K562 (cell line): ENCODE measurements around the gene LRRC10. TPM values are rescaled to one million over a fixed set of nuclear protein-coding genes. Genes with fewer than 3 reads are reported as not detected.

ENCODE experiments used
- ATAC-seq: fragments of 200-7000 bp; cut with Tn5 transposase; 3 replicates; pipeline ENCODE4 v1.9.1; 2020; ENCODE audit warnings: moderate library complexity
- BruUV-seq: library from RNA; stranded (reverse); fragments of 400-500 nt; replicated peaks from 2 replicates; lab custom pipeline; 2021; lab: Mats Ljungman, UMichigan
- CTCF ChIA-PET: fragments of 300-600 bp; formaldehyde crosslinking; extraction: SDS; loops from one replicate; lab custom pipeline; 2021; ENCODE audit warnings: low intra/inter-chr PET ratio; lab: Yijun Ruan, JAX
- POLR2A ChIA-PET: fragments of 300-600, 350-650 bp; sonication (Branson Sonifier 250); formaldehyde crosslinking; extraction: SDS; loops from one replicate; lab custom pipeline; 2021; ENCODE audit warnings: antibody characterized with exemption, inconsistent platforms; lab: Yijun Ruan, JAX
- DNase-seq, 4 experiments: peaks; one replicate each; pipeline versions ENCODE4 v3.0.0 to v3.0.0-alpha.2; 2011 to 2018; ENCODE audit warnings: low spot score in 3 of 4, mixed read lengths in 3 of 4; ENCODE audit errors: extremely low read depth in 1 of 4
- FAIRE-seq: peaks from 2 replicates; lab custom pipeline; 2011; peaks lifted over from hg19 to GRCh38; lab: Jason Lieb, UNC
- H2AFZ ChIP-seq: 2 replicates; pipeline ENCODE4 v1.6.0; 2011; ENCODE audit warnings: low read depth, low read length, control low read depth, inconsistent platforms
- H3K27ac ChIP-seq: fragments of 200-600 bp; 3 replicates; pipeline ENCODE4 v1.8.0; 2011; ENCODE audit warnings: low read depth, mild to moderate bottlenecking, control low read depth, inconsistent platforms, low read length, moderate library complexity, mixed read lengths; ENCODE audit errors: extremely low read depth
- H3K27me3 ChIP-seq, 2 experiments: fragments of 300-600 bp in 1 of 2; 2 replicates in 1 of 2; 3 replicates in 1 of 2; pipeline versions ENCODE4 v1.6.0 to v1.8.0; 2011; ENCODE audit warnings: inconsistent platforms in 2 of 2, low read length in 2 of 2, mild to moderate bottlenecking in 1 of 2, mixed read lengths in 1 of 2, moderate library complexity in 1 of 2; ENCODE audit not compliant: control insufficient read depth in 2 of 2, insufficient read depth in 2 of 2
- H3K36me3 ChIP-seq: fragments of 300-600 bp; 3 replicates; pipeline ENCODE4 v1.8.0; 2011; ENCODE audit warnings: mild to moderate bottlenecking, low read length, inconsistent platforms; ENCODE audit not compliant: control insufficient read depth, insufficient read depth
- H3K4me1 ChIP-seq, 2 experiments: fragments of 200-600 bp in 1 of 2; replicated peaks in 1 of 2; 2 replicates in 1 of 2; 3 replicates in 1 of 2; pipeline versions ENCODE4 v1.5.1 to v1.8.0; 2011; ENCODE audit warnings: inconsistent platforms in 2 of 2, low read length in 2 of 2, mild to moderate bottlenecking in 1 of 2, mixed read lengths in 1 of 2, moderate library complexity in 1 of 2; ENCODE audit not compliant: control insufficient read depth in 2 of 2, insufficient read depth in 2 of 2
- H3K4me2 ChIP-seq: 2 replicates; pipeline ENCODE4 v1.6.1; 2011; ENCODE audit warnings: low read length, control low read depth, inconsistent platforms, mixed read lengths; ENCODE audit not compliant: insufficient read depth
- H3K4me3 ChIP-seq: fragments of 200-600 bp; sonication (generic), shearing (Covaris generic); 2 replicates; pipeline ENCODE4 v1.5.1; 2016; ENCODE audit warnings: control low read depth, inconsistent platforms
- H3K79me2 ChIP-seq: fragments of 200-600 bp; 3 replicates; pipeline ENCODE4 v1.8.0; 2011; ENCODE audit warnings: low read length, inconsistent platforms; ENCODE audit not compliant: control insufficient read depth, insufficient read depth
- H3K9ac ChIP-seq, 2 experiments: 2 replicates each; pipeline versions ENCODE4 v1.6.0 to v1.6.1; 2011; ENCODE audit warnings: low read depth in 2 of 2, low read length in 2 of 2, control low read depth in 1 of 2, inconsistent platforms in 1 of 2, mild to moderate bottlenecking in 1 of 2, mixed read lengths in 1 of 2; ENCODE audit not compliant: insufficient read depth in 1 of 2
- H3K9me1 ChIP-seq: one replicate; pipeline ENCODE4 v1.6.0; 2011; ENCODE audit warnings: inconsistent platforms, mild to moderate bottlenecking, low read length, moderate library complexity; ENCODE audit not compliant: control insufficient read depth, insufficient read depth
- H3K9me3 ChIP-seq: replicated peaks from 2 replicates; pipeline ENCODE4 v1.5.1; 2011; ENCODE audit warnings: low read depth, low read length, inconsistent platforms; ENCODE audit not compliant: control insufficient read depth, insufficient read depth
- H4K20me1 ChIP-seq: replicated peaks from 2 replicates; pipeline ENCODE4 v1.6.1; 2011; ENCODE audit warnings: low read length, inconsistent platforms, mixed read lengths; ENCODE audit not compliant: control insufficient read depth, insufficient read depth
- ARID1B ChIP-seq: fragments of 450-650 bp; IDR thresholded peaks from 2 replicates; pipeline ENCODE4 v1.6.1; 2016; ENCODE audit warnings: antibody characterized with exemption, mild to moderate bottlenecking, inconsistent platforms
- CBFA2T3 ChIP-seq: fragments of 450-650 bp; IDR thresholded peaks from 2 replicates; pipeline ENCODE4 v1.6.1; 2017
- EP300 ChIP-seq: IDR thresholded peaks from 2 replicates; pipeline ENCODE4 v1.6.1; 2012; ENCODE audit warnings: low read length, improper control_type of control experiment
- KDM1A ChIP-seq, 2 experiments: fragments of 450-650 bp; IDR thresholded peaks; 2 replicates each; pipeline ENCODE4 v1.6.1; 2016; ENCODE audit warnings: mild to moderate bottlenecking in 2 of 2
- KDM5B ChIP-seq: fragments of 200-600 bp; sonication (generic); IDR thresholded peaks from 2 replicates; pipeline ENCODE4 v1.6.1; 2012; ENCODE audit warnings: low read depth, mild to moderate bottlenecking, moderate library complexity, low read length, control low read depth, inconsistent platforms; ENCODE audit not compliant: insufficient replicate concordance
- MEIS2 ChIP-seq: fragments of 450-650 bp; IDR thresholded peaks from 2 replicates; pipeline ENCODE4 v1.6.1; 2014; ENCODE audit warnings: mild to moderate bottlenecking; ENCODE audit not compliant: partially characterized antibody
- RAD51 ChIP-seq: fragments of 450-650 bp; IDR thresholded peaks from 2 replicates; pipeline ENCODE4 v1.7.1; 2016; ENCODE audit warnings: low read depth, mild to moderate bottlenecking, borderline replicate concordance
- SMARCA4 ChIP-seq: fragments of 450-650 bp; IDR thresholded peaks from 2 replicates; pipeline ENCODE4 v1.6.1; 2016
- ZNF354B ChIP-seq: fragments of 250-450 bp; sonication (Bioruptor Pico); IDR thresholded peaks from 2 replicates; pipeline ENCODE4 v1.4.0; 2020
- WGBS: fragments of 100-300 bp; shearing (Covaris generic); methylation state at CpG from one replicate; pipeline ENCODE4 v1.1.6; 2016; ENCODE audit warnings: low coverage, mixed read lengths; ENCODE audit not compliant: insufficient coverage; ENCODE audit errors: missing lambda C conversion rate; 5-methylcytosine and 5-hydroxymethylcytosine counted together
- in situ Hi-C: fragments of 300-500 bp; cut with MboI; formaldehyde crosslinking; loops from 4 replicates; pipeline ENCODE4 v1.15.0; 2018; ENCODE audit warnings: inconsistent platforms, mixed read lengths
- intact Hi-C: fragments of 100-400 bp; cut with micrococcal nuclease; formaldehyde crosslinking; loops from 2 replicates; pipeline ENCODE4 v1.14.2; 2022
- polyA plus RNA-seq, 8 experiments: library from polyadenylated mRNA; depleted of rRNA in 4 of 8; stranded (reverse) in 5 of 8; unstranded in 3 of 8; fragments of >200 nt; fragmentation: Nextera tagmentation in 2 of 8; fragmentation: Illumina TruSeq in 1 of 8; extraction: Ambion mirVana in 2 of 8; extraction: Trizol in 1 of 8; gene quantifications; 2 replicates each; pipeline versions ENCODE4 v1.2.1 to v1.2.3, GENCODE V29; 2011 to 2014; ENCODE audit warnings: inconsistent platforms in 1 of 8, missing spikeins in 1 of 8
- total RNA-seq, 7 experiments: library from RNA; depleted of rRNA in 6 of 7; stranded (reverse); fragments of >200 nt in 6 of 7; fragmentation: Illumina TruSeq in 2 of 7; extraction: Trizol in 2 of 7; gene quantifications; 2 replicates each; pipeline versions ENCODE4 v1.2.1 to v1.2.3, GENCODE V29; 2011 to 2021; ENCODE audit warnings: low replicate concordance in 1 of 7
- TF ChIP-seq, protein P1 (sequence below): fragments of 450-650 bp; IDR thresholded peaks from 2 replicates; pipeline ENCODE4 v1.6.1; 2016; ENCODE audit warnings: low read depth
- TF ChIP-seq, protein P2 (sequence below): fragments of 450-650 bp; IDR thresholded peaks from 2 replicates; pipeline ENCODE4 v1.6.1; 2016

LRRC10 gene
- total and polyA plus RNA-seq, 9 of the 15 experiments (the other 6 are each of a cell fraction or from before 2014, with no cell fraction given), result 0.09 TPM; not detected in 8

DNA sequence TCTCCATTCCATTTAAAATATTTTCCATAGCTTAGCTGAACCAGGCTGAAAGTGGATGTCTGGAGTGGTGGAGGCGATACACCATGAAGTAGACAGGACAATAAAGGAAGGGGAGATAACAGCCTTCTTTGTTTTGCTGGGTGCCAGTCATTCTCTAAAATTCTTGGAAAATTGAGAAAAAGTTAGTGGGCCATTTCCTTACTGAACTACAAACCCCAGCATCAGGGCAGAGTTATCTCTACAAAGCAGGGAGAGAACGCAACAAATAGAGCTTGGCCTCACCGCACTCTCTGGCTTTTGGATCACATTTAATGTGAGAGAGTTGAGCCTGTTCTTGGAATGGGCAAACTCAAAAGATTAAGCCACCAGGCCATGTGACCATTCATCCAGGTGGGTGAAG lies 41.2 kb upstream of the LRRC10 start:
- H4K20me1 ChIP-seq, result no peaks in the 10 kb centered on the region
- WGBS, result 9% methylated on average over 3 of the region's 3 CpGs
- H3K36me3 ChIP-seq, result no peaks in the 10 kb centered on the region
- H3K4me3 ChIP-seq, result no peak overlapping the region
- in situ Hi-C loops (no loop called here), intact Hi-C loops (no loop called here)
- H3K9ac ChIP-seq, result peak overlapping the region in 1 of 2 experiments; percentile 37; a peak in 1 of 4 replicates
- peaks cover 7 to 20% of the 10 kb centered on the region in 2 experiments; a peak in 4 of 5 replicates for H3K4me1 ChIP-seq
- H2AFZ ChIP-seq, result peak overlapping the region; percentile 76
- peak overlapping the region; percentile 9 for H3K4me2 ChIP-seq
- H3K27me3 ChIP-seq, result no peaks in the 10 kb centered on the region
- peak; percentile 80 for FAIRE-seq
- H3K27ac ChIP-seq, result peak overlapping the region; percentile 23
- CTCF ChIA-PET, result no interaction called here
- peak; percentile 77 for ATAC-seq
- no peaks in the 10 kb centered on the region for H3K9me3 ChIP-seq
- no peaks in the 10 kb centered on the region for H3K79me2 ChIP-seq
- POLR2A ChIA-PET, result no interaction called here
- no peaks in the 10 kb centered on the region for H3K9me1 ChIP-seq
- no TSS peak for BruUV-seq
- peak in 2 of 4 experiments; percentile 42 to 76 for DNase-seq
- TF ChIP-seq CBFA2T3 (peak; percentile 74), EP300 (peak; percentile 27; the same call in 1 of the 2 replicates), RAD51 (no peak; the same call in 1 of the 2 replicates), KDM5B (no peak), ARID1B (peak; percentile 82; the same call in 1 of the 2 replicates), ZNF354B (CRISPR knock-in tag) (no peak), KDM1A (IDR thresholded peaks at IDR 0.05) (peak in 1 of 2 experiments; percentile 39; a peak in 1 of 4 replicates), MEIS2 (peak; percentile 58), SMARCA4 (peak; percentile 73)
- TF ChIP-seq, protein P1, sequence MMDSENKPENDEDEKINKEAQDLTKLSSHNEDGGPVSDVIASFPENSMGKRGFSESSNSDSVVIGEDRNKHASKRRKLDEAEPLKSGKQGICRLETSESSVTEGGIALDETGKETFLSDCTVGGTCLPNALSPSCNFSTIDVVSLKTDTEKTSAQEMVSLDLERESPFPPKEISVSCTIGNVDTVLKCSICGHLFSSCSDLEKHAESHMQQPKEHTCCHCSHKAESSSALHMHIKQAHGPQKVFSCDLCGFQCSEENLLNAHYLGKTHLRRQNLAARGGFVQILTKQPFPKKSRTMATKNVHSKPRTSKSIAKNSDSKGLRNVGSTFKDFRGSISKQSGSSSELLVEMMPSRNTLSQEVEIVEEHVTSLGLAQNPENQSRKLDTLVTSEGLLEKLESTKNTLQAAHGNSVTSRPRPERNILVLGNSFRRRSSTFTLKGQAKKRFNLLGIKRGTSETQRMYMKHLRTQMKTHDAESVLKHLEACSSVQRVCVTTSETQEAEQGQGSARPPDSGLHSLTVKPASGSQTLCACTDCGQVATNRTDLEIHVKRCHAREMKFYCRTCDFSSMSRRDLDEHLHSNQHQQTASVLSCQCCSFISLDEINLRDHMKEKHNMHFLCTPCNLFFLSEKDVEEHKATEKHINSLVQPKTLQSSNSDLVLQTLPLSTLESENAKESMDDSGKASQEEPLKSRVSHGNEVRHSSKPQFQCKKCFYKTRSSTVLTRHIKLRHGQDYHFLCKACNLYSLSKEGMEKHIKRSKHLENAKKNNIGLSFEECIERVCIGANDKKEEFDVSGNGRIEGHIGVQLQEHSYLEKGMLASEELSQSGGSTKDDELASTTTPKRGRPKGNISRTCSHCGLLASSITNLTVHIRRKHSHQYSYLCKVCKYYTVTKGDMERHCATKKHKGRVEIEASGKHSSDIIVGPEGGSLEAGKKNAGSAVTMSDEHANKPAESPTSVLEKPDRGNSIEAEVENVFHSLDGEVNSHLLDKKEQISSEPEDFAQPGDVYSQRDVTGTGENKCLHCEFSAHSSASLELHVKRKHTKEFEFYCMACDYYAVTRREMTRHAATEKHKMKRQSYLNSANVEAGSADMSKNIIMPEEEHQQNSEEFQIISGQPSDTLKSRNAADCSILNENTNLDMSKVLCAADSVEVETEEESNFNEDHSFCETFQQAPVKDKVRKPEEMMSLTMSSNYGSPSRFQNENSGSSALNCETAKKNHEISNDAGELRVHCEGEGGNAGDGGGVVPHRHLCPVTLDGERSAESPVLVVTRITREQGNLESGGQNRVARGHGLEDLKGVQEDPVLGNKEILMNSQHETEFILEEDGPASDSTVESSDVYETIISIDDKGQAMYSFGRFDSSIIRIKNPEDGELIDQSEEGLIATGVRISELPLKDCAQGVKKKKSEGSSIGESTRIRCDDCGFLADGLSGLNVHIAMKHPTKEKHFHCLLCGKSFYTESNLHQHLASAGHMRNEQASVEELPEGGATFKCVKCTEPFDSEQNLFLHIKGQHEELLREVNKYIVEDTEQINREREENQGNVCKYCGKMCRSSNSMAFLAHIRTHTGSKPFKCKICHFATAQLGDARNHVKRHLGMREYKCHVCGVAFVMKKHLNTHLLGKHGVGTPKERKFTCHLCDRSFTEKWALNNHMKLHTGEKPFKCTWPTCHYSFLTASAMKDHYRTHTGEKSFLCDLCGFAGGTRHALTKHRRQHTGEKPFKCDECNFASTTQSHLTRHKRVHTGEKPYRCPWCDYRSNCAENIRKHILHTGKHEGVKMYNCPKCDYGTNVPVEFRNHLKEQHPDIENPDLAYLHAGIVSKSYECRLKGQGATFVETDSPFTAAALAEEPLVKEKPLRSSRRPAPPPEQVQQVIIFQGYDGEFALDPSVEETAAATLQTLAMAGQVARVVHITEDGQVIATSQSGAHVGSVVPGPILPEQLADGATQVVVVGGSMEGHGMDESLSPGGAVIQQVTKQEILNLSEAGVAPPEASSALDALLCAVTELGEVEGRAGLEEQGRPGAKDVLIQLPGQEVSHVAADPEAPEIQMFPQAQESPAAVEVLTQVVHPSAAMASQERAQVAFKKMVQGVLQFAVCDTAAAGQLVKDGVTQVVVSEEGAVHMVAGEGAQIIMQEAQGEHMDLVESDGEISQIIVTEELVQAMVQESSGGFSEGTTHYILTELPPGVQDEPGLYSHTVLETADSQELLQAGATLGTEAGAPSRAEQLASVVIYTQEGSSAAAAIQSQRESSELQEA, result no peak
- TF ChIP-seq, protein P2, sequence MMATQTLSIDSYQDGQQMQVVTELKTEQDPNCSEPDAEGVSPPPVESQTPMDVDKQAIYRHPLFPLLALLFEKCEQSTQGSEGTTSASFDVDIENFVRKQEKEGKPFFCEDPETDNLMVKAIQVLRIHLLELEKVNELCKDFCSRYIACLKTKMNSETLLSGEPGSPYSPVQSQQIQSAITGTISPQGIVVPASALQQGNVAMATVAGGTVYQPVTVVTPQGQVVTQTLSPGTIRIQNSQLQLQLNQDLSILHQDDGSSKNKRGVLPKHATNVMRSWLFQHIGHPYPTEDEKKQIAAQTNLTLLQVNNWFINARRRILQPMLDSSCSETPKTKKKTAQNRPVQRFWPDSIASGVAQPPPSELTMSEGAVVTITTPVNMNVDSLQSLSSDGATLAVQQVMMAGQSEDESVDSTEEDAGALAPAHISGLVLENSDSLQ, result peak; percentile 75
